Mammary epithelial cell (primary cell): Measurements from ENCODE around the gene SLC9A6.

ENCODE experiments used
- EZH2 ChIP-seq: IDR thresholded peaks from 2 replicates; pipeline ENCODE4 v1.6.1; 2012; ENCODE audit warnings: low read length, inconsistent platforms, borderline replicate concordance
- TF ChIP-seq, protein P1 (sequence below), 2 donors: IDR thresholded peaks in 1 of 2; conservative IDR thresholded peaks in 1 of 2; 2 replicates each; pipeline ENCODE4 v1.5.1; 2011 to 2012; ENCODE audit warnings: inconsistent platforms in 2 of 2, low read length in 2 of 2, mild to moderate bottlenecking in 2 of 2, control low read depth in 1 of 2, low read depth in 1 of 2; ENCODE audit not compliant: insufficient read depth in 1 of 2; ENCODE audit errors: extremely low read depth in 1 of 2

DNA sequence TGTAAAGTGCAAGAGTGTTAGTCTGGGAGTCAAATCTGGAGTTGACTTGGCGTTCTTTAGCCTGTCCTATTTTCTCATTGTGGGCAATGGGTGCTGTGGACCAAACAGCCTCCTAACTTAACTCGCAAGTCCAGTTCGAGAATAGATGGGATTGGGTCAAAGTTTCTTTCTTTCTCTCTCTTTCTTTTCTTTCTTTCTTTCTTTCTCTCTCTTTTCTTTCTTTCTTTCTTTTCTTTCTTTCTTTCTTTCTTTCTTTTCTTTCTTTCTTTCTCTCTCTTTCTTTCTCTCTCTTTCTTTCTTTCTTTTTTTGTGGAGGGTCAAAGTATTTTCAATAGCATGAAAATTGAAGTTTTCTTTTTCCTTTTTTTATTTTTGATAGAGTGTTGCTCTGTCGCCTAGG is 3.0 kb downstream of the SLC9A6 start:
- TF ChIP-seq, protein P1, sequence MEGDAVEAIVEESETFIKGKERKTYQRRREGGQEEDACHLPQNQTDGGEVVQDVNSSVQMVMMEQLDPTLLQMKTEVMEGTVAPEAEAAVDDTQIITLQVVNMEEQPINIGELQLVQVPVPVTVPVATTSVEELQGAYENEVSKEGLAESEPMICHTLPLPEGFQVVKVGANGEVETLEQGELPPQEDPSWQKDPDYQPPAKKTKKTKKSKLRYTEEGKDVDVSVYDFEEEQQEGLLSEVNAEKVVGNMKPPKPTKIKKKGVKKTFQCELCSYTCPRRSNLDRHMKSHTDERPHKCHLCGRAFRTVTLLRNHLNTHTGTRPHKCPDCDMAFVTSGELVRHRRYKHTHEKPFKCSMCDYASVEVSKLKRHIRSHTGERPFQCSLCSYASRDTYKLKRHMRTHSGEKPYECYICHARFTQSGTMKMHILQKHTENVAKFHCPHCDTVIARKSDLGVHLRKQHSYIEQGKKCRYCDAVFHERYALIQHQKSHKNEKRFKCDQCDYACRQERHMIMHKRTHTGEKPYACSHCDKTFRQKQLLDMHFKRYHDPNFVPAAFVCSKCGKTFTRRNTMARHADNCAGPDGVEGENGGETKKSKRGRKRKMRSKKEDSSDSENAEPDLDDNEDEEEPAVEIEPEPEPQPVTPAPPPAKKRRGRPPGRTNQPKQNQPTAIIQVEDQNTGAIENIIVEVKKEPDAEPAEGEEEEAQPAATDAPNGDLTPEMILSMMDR (conservative IDR thresholded peaks at IDR 0.05 in 1 of 2, IDR thresholded peaks at IDR 0.05 in 1 of 2; ENCODE audit: extremely low read depth in 1 of 2, insufficient read depth in 1 of 2, low read depth in 1 of 2, low read length in 2 of 2), result no peak
- no peak for TF ChIP-seq EZH2
